ENCODE results near the gene ZFR.

The ZFR gene

DNA sequence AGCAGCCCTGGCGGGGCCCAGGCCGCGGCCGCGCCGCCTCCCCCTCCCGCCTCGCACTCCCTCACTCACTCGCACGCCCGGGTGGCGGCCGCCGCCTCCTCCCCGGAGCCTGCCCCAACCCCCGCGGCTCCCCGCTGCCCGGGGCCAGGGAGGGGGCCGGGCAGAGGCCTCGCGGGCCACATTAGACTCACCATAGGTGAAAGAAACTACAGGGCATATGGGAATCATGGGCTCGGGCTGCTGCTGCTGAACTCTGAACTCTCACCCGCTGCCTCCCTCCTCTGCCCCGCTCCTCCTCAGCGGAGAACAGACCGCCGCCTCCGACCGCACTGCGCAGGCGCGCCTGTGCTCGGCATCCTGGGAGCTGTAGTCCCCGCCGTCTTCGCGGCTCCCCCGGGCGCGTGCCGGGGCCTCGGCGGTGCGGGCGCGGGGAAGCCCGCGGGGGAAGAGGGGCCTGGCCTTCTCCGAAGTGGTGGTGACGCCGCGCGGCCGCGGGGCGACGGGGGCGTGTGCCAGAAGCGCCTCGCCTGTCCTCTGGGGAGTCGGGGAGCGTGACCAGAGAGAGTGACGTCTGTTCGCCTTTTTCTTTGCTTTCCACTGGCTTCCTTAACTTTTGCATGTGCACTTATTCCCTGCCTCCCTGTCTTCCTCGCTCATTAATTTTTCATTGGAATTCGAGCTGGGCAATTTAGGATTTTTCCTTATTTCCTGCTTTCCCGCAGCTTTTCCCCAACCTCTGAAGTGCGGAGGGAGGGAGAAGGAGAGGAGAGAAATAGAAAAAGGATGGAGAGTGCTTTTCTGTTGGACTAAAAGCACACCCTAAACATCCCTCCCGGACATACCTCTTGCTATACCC is at the start of gene ZFR:
TSS of gene ZFR (minus strand) at position 310 of the 856 bp plus-strand sequence. CDS start at position 228, 82 bp downstream.
- peak; percentile 82 to 90 (median 88) for DNase-seq (ENCODE audit: low read depth in 2 of 3, low spot score in 1 of 3)

DNA sequence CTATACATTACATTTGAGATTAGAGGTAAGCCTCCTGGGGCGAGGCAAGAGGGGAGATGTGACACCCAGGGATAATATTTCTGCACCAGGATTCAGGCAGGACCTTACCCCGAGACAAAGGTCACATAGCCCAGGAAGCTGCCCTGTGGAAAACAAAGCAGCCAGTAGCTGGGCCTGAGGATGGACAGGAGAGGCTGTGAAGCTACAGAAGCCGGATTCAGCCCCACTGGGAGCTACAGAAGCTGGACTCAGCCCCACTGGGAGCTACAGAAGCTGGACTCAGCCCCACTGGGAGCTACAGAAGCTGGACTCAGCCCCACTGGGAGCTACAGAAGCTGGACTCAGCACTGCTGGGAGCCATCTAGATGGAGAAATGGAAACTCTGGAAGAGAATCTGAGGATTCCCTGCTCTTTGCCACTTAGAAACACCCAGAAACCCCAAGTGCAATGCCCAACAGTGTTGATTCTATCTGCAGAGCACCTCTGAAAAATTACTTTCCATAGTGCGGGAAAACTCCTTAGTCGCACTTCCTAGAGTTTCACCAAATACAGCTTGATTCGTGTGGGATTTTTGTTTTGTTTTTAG is 46.5 kb upstream of the ZFR start:
- DNase-seq (ENCODE audit: low read depth in 2 of 3, low spot score in 1 of 3) = no peak

DNA sequence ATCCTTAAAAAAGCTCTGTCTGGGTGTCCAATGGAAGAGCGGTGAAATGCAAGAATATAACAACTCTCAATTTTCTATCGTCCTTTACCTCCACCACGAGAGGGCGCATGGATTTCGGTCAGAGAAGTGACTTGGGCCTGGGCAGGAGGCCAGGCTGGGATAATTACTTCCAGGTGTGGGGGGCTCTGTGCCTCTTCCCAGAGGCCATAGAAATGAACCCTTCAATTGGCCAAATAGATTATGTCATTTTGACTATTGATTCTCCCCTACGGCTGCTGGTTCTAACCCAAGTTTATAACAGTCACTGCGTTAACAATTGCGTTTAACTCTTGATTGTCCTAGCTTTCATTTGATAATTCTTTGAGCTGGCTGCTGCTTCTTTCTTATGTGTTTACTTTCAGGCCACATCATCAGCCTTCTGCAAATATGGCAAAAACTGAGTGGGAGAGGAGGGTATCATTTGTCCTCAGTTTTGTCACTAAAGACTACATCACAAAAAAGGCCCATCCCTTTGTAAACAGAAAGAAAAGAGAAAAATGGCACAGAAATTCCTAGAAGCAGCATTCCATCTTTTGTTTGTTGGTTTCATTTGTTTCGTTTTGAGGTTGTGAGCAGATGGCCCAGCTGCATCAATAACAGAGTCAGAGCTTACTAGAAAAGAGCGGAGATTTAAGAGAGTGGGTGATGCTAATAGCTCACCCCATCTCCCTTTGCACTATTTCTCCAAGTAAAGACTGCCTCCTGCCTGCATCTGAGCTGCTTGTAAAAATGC is 45.4 kb upstream of the ZFR start:
- DNase-seq (ENCODE audit: low read depth in 2 of 3, low spot score in 1 of 3) = peak; percentile 30 to 71 (median 54)

- DNase-seq (ENCODE audit: low read depth in 2 of 3, low spot score in 1 of 3) = no peak
Measured at GRCh38 chr5:32487424-32487823, 42.9 kb upstream of the ZFR start.

DNA sequence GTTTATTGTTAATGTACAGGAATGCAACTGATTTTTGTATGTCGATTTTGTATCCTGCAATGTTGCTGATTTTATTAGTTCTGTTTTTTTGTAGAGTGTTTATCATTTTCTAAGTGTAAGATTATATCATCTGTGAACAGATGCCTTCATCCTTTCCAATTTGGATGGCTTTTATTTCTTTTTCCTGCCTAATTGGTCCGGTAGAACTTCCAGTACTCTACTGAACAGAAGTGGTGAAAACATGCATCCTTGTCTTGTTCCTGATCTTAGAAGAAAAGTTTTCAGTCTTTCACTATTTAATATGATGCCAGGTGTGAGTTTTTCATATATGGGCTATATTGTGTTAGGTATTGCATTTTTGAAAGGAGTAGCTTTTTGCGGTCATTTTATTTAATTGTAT is 42.5 kb upstream of the ZFR start:
- no peak for DNase-seq (ENCODE audit: low read depth in 2 of 3, low spot score in 1 of 3)

DNA sequence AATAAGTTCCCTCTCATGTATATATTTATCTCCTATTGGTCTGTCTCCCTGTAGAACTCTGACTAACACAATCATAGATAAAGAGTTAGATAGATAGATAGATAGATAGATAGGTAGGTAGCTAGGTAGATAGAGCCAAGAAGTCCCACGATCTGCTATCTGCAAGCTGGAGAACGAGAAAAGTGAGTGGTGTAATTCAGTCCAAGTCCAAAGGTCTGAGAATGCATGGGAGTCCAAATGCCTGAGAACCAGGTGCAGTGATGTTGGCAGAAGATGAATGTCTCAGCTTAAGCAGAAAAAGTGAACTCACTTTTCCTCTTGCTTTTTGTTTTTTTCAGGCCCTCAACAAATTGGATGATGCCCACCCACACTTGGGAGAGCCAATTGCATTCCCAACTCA is 37.7 kb upstream of the ZFR start:
- DNase-seq (ENCODE audit: low read depth in 2 of 3, low spot score in 1 of 3) = no peak

GRCh38 chr5:32479096-32479495 is 34.6 kb upstream of the ZFR start:
- no peak for DNase-seq (ENCODE audit: low read depth in 2 of 3, low spot score in 1 of 3)

GRCh38 chr5:32476891-32477290 is 32.4 kb upstream of the ZFR start:
- no peak for DNase-seq (ENCODE audit: low read depth in 2 of 3, low spot score in 1 of 3)

DNA sequence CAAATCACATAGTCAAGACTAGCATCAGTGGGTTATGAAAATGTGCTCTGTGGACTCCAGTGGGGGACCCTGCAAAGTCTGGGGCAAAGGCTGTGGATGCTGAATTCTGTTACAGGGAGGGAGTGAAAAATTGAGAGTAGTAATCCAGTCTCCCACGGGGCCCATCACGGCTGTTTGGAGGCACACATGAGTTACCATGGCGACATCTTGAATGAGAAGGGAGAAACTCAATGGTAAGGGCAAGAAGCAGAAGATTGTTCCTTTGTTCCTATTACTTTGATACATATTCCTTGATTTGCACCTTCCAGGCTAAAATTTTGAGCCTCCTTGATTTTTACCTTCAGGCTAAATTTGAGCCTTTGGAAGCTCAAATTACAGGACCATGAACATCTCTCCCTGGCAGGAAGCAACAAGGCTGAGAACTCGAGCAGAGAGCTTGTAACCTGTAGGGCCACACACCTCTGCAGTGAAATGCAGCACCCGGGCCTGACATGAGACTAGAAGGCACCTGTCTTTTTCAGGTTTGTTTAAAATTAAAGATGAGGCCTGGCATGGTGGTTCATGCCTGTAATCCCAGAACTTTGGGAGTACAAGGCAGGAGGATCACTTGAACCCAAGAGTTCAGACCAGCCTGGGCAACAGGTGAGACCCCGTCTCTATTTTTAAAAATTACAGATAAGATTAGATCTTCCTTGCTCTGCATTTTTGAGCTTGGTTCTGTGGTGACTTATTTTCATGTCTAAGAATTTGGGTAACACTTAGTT is 31.0 kb upstream of the ZFR start:
- DNase-seq (ENCODE audit: low read depth in 2 of 3, low spot score in 1 of 3) = no peak

GRCh38 chr5:32474209-32474854 is 29.8 kb upstream of the ZFR start:
- DNase-seq (ENCODE audit: low read depth in 2 of 3, low spot score in 1 of 3) = no peak

- no peak for DNase-seq (ENCODE audit: low read depth in 2 of 3, low spot score in 1 of 3)
Measured at GRCh38 chr5:32473072-32473471, 28.5 kb upstream of the ZFR start.

DNA sequence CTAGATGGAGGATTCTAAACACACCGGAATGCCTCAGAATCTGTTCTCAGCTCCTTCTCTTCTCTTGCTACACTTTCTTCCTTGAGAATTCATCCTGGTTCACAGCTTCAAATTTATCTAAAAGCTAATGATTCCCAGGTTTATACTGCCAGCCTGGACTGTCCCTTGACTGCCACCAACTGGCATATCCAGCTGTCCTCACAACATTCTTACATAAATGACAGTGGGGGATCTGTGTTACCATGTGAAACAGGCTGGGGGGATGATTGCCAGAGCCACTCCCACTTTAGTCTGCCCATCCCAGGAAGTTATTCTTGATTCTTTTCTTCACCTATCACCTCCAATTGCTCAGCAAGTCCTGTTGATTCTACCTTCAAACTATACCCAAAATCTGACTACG is 27.2 kb upstream of the ZFR start:
- no peak for DNase-seq (ENCODE audit: low read depth in 2 of 3, low spot score in 1 of 3)

GRCh38 chr5:32465076-32465475 is 20.5 kb upstream of the ZFR start:
- no peak for DNase-seq (ENCODE audit: low read depth in 2 of 3, low spot score in 1 of 3)

GRCh38 chr5:32462618-32463017 is 18.1 kb upstream of the ZFR start:
- peak; percentile 26 to 46 (median 40) for DNase-seq (ENCODE audit: low read depth in 2 of 3, low spot score in 1 of 3)

DNA sequence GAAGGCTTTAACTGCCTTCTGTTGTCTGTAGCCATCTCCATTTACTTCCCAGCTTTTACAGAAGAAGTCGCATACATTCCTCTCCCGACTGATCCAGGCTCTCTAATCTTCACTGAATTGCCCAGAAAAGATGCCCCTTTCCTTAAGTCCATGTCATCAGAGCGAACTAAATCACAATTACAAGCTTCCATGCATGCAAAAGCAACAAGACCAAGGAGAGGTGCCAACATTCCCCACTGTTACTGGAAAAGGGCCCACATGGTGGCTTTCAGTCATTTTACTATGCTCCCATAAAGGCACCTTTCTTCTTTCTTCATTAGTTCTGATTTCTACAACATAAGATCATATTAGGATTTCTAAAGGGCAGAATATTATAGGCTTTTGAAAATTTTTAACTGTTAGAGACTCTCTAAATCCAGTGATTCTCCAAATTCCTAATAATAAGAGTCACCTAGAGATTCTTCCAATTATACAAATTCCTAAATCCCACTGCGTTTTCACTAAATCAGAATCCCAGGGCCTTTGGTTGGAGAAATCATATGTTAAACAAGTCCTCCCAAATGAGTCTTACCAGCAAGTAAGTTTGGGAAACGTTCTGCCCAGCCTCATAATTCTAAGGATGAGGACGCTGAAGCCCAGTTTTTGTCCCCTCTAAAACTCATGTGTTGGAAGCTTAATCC is 17.0 kb upstream of the ZFR start:
- DNase-seq (ENCODE audit: low read depth in 2 of 3, low spot score in 1 of 3) = no peak

GRCh38 chr5:32460702-32461101 is 16.2 kb upstream of the ZFR start:
- no peak for DNase-seq (ENCODE audit: low read depth in 2 of 3, low spot score in 1 of 3)

DNA sequence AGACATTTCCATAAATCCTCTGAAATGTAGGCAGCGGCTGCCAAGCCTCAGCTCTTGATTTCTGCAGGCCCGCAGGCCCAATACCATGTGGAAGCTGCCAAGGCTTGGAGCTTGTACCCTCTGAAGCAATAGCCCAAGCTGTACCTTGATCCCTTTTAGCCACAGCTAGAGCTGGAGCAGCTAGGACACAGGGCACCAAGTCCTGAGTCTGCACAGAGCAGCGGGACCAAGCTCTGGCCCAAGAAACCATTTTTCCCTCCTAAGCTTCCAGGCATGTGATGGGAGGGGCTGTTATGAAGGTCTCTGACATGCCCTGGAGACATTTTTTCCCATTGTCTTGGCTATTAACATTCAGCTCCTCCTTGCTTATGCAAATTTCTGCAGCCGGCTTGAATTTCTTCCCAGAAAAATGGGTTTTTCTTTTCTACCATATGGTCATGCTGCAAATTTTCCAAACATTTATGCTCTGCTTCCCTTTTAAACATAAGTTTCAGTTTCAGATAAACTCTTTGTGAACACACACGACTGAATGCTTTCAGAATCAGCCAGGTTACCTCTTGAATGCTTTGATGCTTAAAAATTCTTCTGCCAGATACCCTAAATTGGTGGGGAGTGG is 14.4 kb upstream of the ZFR start:
- DNase-seq (ENCODE audit: low read depth in 2 of 3, low spot score in 1 of 3) = no peak

DNA sequence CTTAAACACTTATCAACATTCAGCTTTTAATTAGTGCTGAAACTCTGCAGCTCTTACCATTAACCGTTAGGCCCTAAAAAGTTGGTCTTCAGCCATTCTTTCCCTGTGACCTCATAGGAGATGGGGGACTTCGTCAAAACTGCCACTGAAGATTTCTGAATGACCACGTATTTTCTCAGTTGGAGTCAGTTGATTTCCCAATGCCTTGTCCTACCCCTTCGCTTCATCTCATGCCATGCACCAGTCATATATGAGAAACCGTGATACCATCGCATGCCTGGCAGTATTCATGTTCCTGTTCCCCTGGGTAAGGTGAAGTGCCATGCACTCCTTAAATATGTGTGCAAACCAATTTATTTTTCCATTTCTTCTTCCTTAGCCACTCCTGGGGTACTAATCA is 10.8 kb upstream of the ZFR start:
- no peak for DNase-seq (ENCODE audit: low read depth in 2 of 3, low spot score in 1 of 3)

GRCh38 chr5:32454821-32455220 is 10.3 kb upstream of the ZFR start:
- no peak for DNase-seq (ENCODE audit: low read depth in 2 of 3, low spot score in 1 of 3)

DNA sequence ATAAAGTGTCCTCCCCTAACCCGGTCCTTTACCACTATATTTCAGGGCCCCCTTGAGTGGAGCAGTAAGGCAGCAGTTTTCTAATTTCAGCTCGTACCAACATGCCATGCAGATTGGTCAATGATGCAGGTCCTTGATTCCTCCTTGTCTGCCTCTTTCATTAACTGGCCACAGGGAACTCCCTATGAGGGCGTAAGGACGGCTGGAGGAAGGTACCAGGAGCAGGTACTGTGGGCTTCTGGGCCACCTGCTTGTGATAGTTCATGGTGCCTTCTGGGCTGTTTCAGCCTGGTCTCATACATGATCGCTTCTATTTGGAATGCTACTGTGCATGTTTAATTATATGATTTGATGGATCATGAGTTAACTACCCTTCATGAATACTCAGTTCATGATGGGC is 9.4 kb upstream of the ZFR start:
- no peak for DNase-seq (ENCODE audit: low read depth in 2 of 3, low spot score in 1 of 3)

Data from stimulated activated CD4-positive, alpha-beta T cell treated with anti-CD3 and anti-CD28 coated beads, Interleukin-12 subunit alpha, Interleukin-12 subunit beta, amount 100 ng/mL, for 48 hours (primary cell).